A549 (cell line): ENCODE data around the gene PLXNC1. TPM values are rescaled to one million over a fixed set of nuclear protein-coding genes. Genes with fewer than 3 reads are reported as not detected.

Source experiments
- ATAC-seq, 2 experiments: fragments of 200-7000 bp in 1 of 2; fragments of >200 bp in 1 of 2; cut with Nextera tagmentation in 1 of 2; cut with Tn5 transposase in 1 of 2; 3 replicates each; pipeline versions ENCODE4 v1.8.0 to v1.9.1; 2018 to 2020; ENCODE audit warnings: mild to moderate bottlenecking in 1 of 2, moderate library complexity in 1 of 2
- CTCF ChIA-PET: fragments of 300-600 bp; sonication (Branson Sonifier 250); formaldehyde crosslinking; extraction: SDS; loops from one replicate; lab custom pipeline; 2021; ENCODE audit warnings: antibody characterized with exemption, inconsistent platforms; lab: Yijun Ruan, JAX
- POLR2A ChIA-PET: fragments of 350-600 bp; formaldehyde crosslinking; extraction: SDS; loops from one replicate; lab custom pipeline; 2021; ENCODE audit warnings: antibody characterized with exemption, inconsistent platforms; lab: Yijun Ruan, JAX
- DNase-seq, 2 experiments: peaks; one replicate each; pipeline versions ENCODE4 v3.0.0 to v3.0.0-alpha.2; 2011 to 2016; ENCODE audit warnings: low read depth in 1 of 2, low spot score in 1 of 2
- FAIRE-seq: peaks from 2 replicates; lab custom pipeline; 2011; peaks lifted over from hg19 to GRCh38; lab: Jason Lieb, UNC
- H3K27ac ChIP-seq, 2 experiments: fragments of >200 bp; sonication (Bioruptor Twin); formaldehyde crosslinking; 3 replicates each; pipeline ENCODE4 v1.5.1; 2016 to 2017
- H3K4me1 ChIP-seq: fragments of >200 bp; sonication (Bioruptor Twin); formaldehyde crosslinking; 3 replicates; pipeline ENCODE4 v1.6.1; 2016
- H3K4me2 ChIP-seq: fragments of >200 bp; sonication (Bioruptor Twin); formaldehyde crosslinking; 3 replicates; pipeline ENCODE4 v1.6.1; 2016
- H3K4me3 ChIP-seq: fragments of >200 bp; sonication (Bioruptor Twin); formaldehyde crosslinking; 3 replicates; pipeline ENCODE4 v1.5.1; 2016
- H3K9me3 ChIP-seq: fragments of >200 bp; sonication (Bioruptor Twin); formaldehyde crosslinking; 3 replicates; pipeline ENCODE4 v1.6.1; 2016
- CHD4 ChIP-seq: fragments of 200-600 bp; sonication (generic); IDR thresholded peaks from 2 replicates; pipeline ENCODE4 v1.6.1; 2016; ENCODE audit warnings: antibody characterized with exemption, mild to moderate bottlenecking, borderline replicate concordance
- EHMT2 ChIP-seq: fragments of 200-600 bp; sonication (generic); IDR thresholded peaks from 2 replicates; pipeline ENCODE4 v1.6.1; 2016; ENCODE audit warnings: antibody characterized with exemption, low read depth, mild to moderate bottlenecking, moderate library complexity
- EP300 ChIP-seq, 2 experiments: fragments of >200 bp; sonication (Bioruptor Twin); formaldehyde crosslinking; IDR thresholded peaks; 2 replicates in 1 of 2; 3 replicates in 1 of 2; pipeline ENCODE4 v1.6.1; 2016 to 2017
- ESRRA ChIP-seq: fragments of 150-350 bp; IDR thresholded peaks from 2 replicates; pipeline ENCODE4 v1.6.1; 2014; ENCODE audit warnings: mild to moderate bottlenecking, low read length, borderline replicate concordance
- HOXA7 ChIP-seq: fragments of 250-450 bp; sonication (Bioruptor Pico); IDR thresholded peaks from 2 replicates; pipeline ENCODE4 v1.5.0; 2020; ENCODE audit warnings: mild to moderate bottlenecking, moderate library complexity
- HOXB5 ChIP-seq: fragments of 250-450 bp; sonication (Bioruptor Pico); IDR thresholded peaks from 2 replicates; pipeline ENCODE4 v1.5.0; 2020; ENCODE audit warnings: mild to moderate bottlenecking, moderate library complexity
- KDM1A ChIP-seq: fragments of 200-600 bp; sonication (generic); IDR thresholded peaks from 2 replicates; pipeline ENCODE4 v1.6.1; 2016; ENCODE audit warnings: low read depth, mild to moderate bottlenecking
- KDM5A ChIP-seq: fragments of 200-600 bp; sonication (generic); IDR thresholded peaks from 2 replicates; pipeline ENCODE4 v1.6.1; 2016; ENCODE audit warnings: antibody characterized with exemption, mild to moderate bottlenecking
- MAZ ChIP-seq: fragments of 150-350 bp; IDR thresholded peaks from 2 replicates; pipeline ENCODE4 v1.6.1; 2014; ENCODE audit warnings: antibody characterized with exemption, low read depth, low read length, borderline replicate concordance
- NFE2L2 ChIP-seq: fragments of 150-350 bp; conservative IDR thresholded peaks from 2 replicates; pipeline ENCODE4 v1.6.1; 2014; ENCODE audit warnings: low read length
- SMC3 ChIP-seq: fragments of >200 bp; sonication (Bioruptor Twin); formaldehyde crosslinking; IDR thresholded peaks from 3 replicates; pipeline ENCODE4 v1.6.1; 2018; ENCODE audit warnings: inconsistent platforms
- SREBF2 ChIP-seq: fragments of 450-650 bp; IDR thresholded peaks from 2 replicates; pipeline ENCODE4 v1.6.1; 2014; ENCODE audit warnings: mild to moderate bottlenecking, moderate library complexity
- ZNF302 ChIP-seq: fragments of 250-450 bp; sonication (Bioruptor Pico); IDR thresholded peaks from 2 replicates; pipeline ENCODE4 v1.9.0; 2021; ENCODE audit warnings: inconsistent platforms, mild to moderate bottlenecking, moderate library complexity
- WGBS: methylation state at CpG from one replicate; pipeline ENCODE4 v1.1.6; 2017; ENCODE audit errors: missing lambda C conversion rate; 5-methylcytosine and 5-hydroxymethylcytosine counted together
- polyA plus RNA-seq, 4 experiments: library from polyadenylated mRNA; depleted of rRNA in 3 of 4; stranded (reverse); fragments of >200 nt; fragmentation: RNase III in 1 of 4; extraction: RNeasy Plus Mini Kit Qiagen cat#74134 plus additional on column Dnase treatment in 1 of 4; gene quantifications; 2 replicates in 3 of 4; 3 replicates in 1 of 4; pipeline ENCODE4 v1.2.3, GENCODE V29; 2011 to 2017
- TF ChIP-seq, protein P1 (sequence below): fragments of 200-600 bp; sonication (generic); IDR thresholded peaks from 2 replicates; pipeline ENCODE4 v1.6.1; 2016; ENCODE audit warnings: antibody characterized with exemption, mild to moderate bottlenecking, moderate library complexity
- TF ChIP-seq, protein P2 (sequence below): fragments of >200 bp; sonication (Bioruptor Twin); formaldehyde crosslinking; IDR thresholded peaks from 3 replicates; pipeline ENCODE4 v1.5.1; 2016
- TF ChIP-seq, protein P3 (sequence below): fragments of >200 bp; sonication (Bioruptor Twin); formaldehyde crosslinking; IDR thresholded peaks from 3 replicates; pipeline ENCODE4 v1.6.1; 2016
- TF ChIP-seq, protein P4 (sequence below): fragments of >200 bp; sonication (Bioruptor Twin); formaldehyde crosslinking; IDR thresholded peaks from 2 replicates; pipeline ENCODE4 v1.6.1; 2016
- TF ChIP-seq, protein P5 (sequence below): fragments of 450-650 bp; IDR thresholded peaks from 2 replicates; pipeline ENCODE4 v1.6.1; 2014; ENCODE audit warnings: antibody characterized with exemption

Gene PLXNC1
- polyA plus RNA-seq, 2 of the 4 experiments (the other 2 are of a cell fraction), result 0.12 to 0.50 TPM

DNA sequence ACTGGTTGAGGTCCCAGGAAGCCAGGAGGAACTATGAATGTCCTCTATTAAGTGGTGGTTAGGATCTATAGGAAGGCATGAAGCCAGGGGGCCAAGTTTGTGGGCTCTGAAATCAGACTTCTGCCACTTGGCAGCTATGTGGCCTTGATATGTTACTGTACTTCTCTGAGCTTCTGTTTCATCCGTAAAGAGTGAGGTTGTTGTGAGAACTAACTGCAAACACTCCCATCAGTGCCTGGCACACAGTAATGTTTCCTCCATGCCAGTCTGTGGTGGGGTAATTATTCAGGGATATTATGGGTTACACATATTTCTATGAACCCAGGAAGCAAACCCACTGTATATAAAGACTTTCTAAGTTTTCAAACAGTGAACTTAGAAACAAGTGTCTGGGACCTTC, 57.4 kb downstream of the PLXNC1 start (continued):
- TF ChIP-seq, protein P1, sequence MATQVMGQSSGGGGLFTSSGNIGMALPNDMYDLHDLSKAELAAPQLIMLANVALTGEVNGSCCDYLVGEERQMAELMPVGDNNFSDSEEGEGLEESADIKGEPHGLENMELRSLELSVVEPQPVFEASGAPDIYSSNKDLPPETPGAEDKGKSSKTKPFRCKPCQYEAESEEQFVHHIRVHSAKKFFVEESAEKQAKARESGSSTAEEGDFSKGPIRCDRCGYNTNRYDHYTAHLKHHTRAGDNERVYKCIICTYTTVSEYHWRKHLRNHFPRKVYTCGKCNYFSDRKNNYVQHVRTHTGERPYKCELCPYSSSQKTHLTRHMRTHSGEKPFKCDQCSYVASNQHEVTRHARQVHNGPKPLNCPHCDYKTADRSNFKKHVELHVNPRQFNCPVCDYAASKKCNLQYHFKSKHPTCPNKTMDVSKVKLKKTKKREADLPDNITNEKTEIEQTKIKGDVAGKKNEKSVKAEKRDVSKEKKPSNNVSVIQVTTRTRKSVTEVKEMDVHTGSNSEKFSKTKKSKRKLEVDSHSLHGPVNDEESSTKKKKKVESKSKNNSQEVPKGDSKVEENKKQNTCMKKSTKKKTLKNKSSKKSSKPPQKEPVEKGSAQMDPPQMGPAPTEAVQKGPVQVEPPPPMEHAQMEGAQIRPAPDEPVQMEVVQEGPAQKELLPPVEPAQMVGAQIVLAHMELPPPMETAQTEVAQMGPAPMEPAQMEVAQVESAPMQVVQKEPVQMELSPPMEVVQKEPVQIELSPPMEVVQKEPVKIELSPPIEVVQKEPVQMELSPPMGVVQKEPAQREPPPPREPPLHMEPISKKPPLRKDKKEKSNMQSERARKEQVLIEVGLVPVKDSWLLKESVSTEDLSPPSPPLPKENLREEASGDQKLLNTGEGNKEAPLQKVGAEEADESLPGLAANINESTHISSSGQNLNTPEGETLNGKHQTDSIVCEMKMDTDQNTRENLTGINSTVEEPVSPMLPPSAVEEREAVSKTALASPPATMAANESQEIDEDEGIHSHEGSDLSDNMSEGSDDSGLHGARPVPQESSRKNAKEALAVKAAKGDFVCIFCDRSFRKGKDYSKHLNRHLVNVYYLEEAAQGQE, result no peak
- TF ChIP-seq, protein P2, sequence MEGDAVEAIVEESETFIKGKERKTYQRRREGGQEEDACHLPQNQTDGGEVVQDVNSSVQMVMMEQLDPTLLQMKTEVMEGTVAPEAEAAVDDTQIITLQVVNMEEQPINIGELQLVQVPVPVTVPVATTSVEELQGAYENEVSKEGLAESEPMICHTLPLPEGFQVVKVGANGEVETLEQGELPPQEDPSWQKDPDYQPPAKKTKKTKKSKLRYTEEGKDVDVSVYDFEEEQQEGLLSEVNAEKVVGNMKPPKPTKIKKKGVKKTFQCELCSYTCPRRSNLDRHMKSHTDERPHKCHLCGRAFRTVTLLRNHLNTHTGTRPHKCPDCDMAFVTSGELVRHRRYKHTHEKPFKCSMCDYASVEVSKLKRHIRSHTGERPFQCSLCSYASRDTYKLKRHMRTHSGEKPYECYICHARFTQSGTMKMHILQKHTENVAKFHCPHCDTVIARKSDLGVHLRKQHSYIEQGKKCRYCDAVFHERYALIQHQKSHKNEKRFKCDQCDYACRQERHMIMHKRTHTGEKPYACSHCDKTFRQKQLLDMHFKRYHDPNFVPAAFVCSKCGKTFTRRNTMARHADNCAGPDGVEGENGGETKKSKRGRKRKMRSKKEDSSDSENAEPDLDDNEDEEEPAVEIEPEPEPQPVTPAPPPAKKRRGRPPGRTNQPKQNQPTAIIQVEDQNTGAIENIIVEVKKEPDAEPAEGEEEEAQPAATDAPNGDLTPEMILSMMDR, result no peak

DNA sequence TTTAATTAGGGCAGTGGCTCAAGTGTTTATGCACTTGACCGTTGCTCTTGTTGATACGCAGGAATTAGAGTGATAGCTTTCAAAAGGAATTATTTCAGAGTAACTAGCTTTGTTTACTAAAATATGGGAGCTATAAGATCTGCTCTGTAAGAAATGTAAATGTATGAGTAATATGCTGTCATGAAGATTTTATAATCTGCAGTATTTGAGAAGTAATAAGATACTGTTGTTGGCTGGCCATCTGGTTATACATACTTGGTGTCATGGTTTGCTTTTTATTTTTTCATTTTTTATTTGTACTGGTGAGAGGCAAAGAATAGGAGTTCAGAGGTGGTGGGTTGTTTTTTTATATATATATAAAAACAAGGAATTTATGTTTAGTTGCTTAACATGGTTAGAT, 58.5 kb downstream of the PLXNC1 start:
- ChIA-PET CTCF (no interaction called here), POLR2A (no interaction called here)
- no peaks in the 10 kb centered on the region for H3K4me1 ChIP-seq
- H3K9me3 ChIP-seq, result no peaks in the 10 kb centered on the region
- no peak overlapping the region for H3K4me2 ChIP-seq
- WGBS, result 59% methylated on average over 2 of the region's 2 CpGs
- TF ChIP-seq NFE2L2 (no peak), ZNF302 (CRISPR knock-in tag) (no peak), HOXA7 (no peak), CHD4 (no peak)
- TF ChIP-seq, protein P2, result no peak
- H3K27ac ChIP-seq, result no peak overlapping the region
- no peak for DNase-seq
- no peak overlapping the region for H3K4me3 ChIP-seq
- no peak for FAIRE-seq
- ATAC-seq, result no peak

DNA sequence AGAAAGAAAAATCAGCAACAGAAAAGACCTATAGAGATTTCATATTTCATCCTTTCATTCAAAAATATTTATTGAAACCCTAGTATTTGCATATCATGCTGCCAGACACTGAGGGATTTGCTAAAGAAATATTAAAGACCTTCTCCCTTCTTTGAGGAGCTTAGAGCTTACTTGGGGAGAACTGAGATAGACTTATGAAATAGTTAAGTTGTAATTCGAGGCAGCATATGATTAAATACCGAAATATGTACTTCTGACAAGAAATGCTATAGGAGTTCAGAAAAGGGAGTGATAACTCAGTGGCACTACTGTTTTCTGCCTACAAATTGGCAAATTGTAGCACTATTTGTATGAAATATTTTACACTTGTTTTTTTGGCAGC, 59.1 kb downstream of the PLXNC1 start:
- 13% methylated on average over 2 of the region's 2 CpGs for WGBS

DNA sequence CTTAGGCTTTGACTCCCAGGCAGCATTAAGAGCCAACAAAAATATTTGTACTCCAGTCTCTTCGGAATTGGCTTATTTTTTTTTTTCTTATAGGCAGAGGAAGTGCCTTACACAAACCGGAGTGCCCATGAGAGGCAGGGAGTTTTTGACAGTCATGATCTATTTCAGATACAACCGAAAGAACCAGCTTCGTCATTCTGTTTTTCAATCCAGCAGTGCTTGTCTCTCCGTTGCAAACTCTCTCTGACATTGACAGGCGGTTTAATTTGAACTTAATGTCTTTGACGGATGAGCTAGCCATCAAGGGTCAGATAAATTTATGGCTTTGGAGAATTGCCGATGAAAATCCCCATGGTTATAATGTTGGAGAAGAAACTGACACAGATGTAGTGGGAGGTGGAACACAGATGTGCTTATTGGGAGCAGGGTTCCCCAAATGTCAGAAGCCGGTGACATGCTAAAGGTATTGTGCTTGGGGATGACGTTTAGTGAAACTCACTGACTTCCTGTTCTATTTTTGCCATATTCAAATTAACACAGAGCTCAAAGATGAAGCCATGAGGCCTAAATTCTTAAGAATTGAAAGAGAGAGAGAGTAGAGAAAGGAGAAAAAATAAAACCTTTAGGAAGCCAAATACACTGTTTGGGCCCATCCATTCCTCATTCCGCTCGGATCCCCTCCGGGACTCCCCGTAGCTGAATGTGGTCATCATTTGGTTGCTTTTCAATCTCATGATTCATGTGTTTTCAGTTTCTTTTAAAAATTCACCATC, 59.7 kb downstream of the PLXNC1 start:
- H3K27ac ChIP-seq, result no peak overlapping the region
- CTCF ChIA-PET, result interaction anchor here (1.1 to 1.3 kb wide), 2 partner anchors 9 to 25 kb away, joined by 3 read pairs; no protein-coding TSS in a partner anchor
- POLR2A ChIA-PET, result no interaction called here
- WGBS, result 71% methylated on average over 14 of the region's 14 CpGs
- no peak for DNase-seq
- no peaks in the 10 kb centered on the region for H3K9me3 ChIP-seq
- FAIRE-seq, result no peak
- no peak for ATAC-seq
- H3K4me1 ChIP-seq, result no peaks in the 10 kb centered on the region
- H3K4me3 ChIP-seq, result no peak overlapping the region
- no peak overlapping the region for H3K4me2 ChIP-seq
- TF ChIP-seq, protein P3, sequence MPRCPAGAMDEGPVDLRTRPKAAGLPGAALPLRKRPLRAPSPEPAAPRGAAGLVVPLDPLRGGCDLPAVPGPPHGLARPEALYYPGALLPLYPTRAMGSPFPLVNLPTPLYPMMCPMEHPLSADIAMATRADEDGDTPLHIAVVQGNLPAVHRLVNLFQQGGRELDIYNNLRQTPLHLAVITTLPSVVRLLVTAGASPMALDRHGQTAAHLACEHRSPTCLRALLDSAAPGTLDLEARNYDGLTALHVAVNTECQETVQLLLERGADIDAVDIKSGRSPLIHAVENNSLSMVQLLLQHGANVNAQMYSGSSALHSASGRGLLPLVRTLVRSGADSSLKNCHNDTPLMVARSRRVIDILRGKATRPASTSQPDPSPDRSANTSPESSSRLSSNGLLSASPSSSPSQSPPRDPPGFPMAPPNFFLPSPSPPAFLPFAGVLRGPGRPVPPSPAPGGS, result no peak
- TF ChIP-seq, protein P2, result no peak
- TF ChIP-seq, protein P4, sequence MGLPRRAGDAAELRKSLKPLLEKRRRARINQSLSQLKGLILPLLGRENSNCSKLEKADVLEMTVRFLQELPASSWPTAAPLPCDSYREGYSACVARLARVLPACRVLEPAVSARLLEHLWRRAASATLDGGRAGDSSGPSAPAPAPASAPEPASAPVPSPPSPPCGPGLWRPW, result no peak
- no peak for TF ChIP-seq SREBF2
- no peak for TF ChIP-seq SMC3
- no peak for TF ChIP-seq EHMT2
- TF ChIP-seq, protein P5, sequence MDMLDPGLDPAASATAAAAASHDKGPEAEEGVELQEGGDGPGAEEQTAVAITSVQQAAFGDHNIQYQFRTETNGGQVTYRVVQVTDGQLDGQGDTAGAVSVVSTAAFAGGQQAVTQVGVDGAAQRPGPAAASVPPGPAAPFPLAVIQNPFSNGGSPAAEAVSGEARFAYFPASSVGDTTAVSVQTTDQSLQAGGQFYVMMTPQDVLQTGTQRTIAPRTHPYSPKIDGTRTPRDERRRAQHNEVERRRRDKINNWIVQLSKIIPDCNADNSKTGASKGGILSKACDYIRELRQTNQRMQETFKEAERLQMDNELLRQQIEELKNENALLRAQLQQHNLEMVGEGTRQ, result no peak
- TF ChIP-seq HOXA7, result no peak
- TF ChIP-seq MAZ, result no peak
- no peak for TF ChIP-seq ESRRA

More for the DNA sequence above, 59.1 kb downstream of the PLXNC1 start:
- no peak for ATAC-seq
- Histone ChIP-seq H3K27ac (no peak overlapping the region), H3K4me1 (no peaks in the 10 kb centered on the region), H3K9me3 (no peaks in the 10 kb centered on the region), H3K4me2 (no peak overlapping the region), H3K4me3 (no peak overlapping the region)
- TF ChIP-seq EP300 (IDR thresholded peaks at IDR 0.05) (no peak), KDM5A (no peak), KDM1A (no peak), HOXB5 (no peak)
- FAIRE-seq, result no peak
- ChIA-PET CTCF (interaction anchor here (1.1 kb wide), 1 partner anchor 25 kb away, joined by 3 read pairs; no protein-coding TSS in a partner anchor), POLR2A (no interaction called here)
- no peak for DNase-seq
